Spinal cord (tissue), 10 donors: ENCODE measurements around the gene NABP2. TPM values are rescaled to one million over a fixed set of nuclear protein-coding genes. Genes with fewer than 3 reads are reported as not detected.

Experiments used
- DNase-seq, 6 donors: peaks; one replicate each; pipeline versions ENCODE4 v3.0.0 to v3.0.0-alpha.2; 2013 to 2015; ENCODE audit warnings: low spot score in 6 of 6, low read depth in 4 of 6
- H3K27ac ChIP-seq: one replicate; pipeline ENCODE4 v1.5.1; 2013; ENCODE audit warnings: low read depth, low read length, control low read depth
- H3K27me3 ChIP-seq: one replicate; pipeline ENCODE4 v1.6.1; 2013; ENCODE audit warnings: low read length; ENCODE audit not compliant: control insufficient read depth, insufficient read depth
- H3K36me3 ChIP-seq: one replicate; pipeline ENCODE4 v1.6.1; 2013; ENCODE audit warnings: low read length; ENCODE audit not compliant: control insufficient read depth, insufficient read depth
- H3K4me1 ChIP-seq: one replicate; pipeline ENCODE4 v1.6.1; 2013; ENCODE audit warnings: low read length; ENCODE audit not compliant: control insufficient read depth, insufficient read depth
- H3K4me3 ChIP-seq: one replicate; pipeline ENCODE4 v1.5.1; 2013; ENCODE audit warnings: low read depth, low read length, control low read depth
- H3K9me3 ChIP-seq: one replicate; pipeline ENCODE4 v1.6.1; 2013; ENCODE audit warnings: low read length; ENCODE audit not compliant: control insufficient read depth, insufficient read depth
- WGBS: methylation state at CpG from one replicate; pipeline ENCODE4 v1.1.5; 2013; ENCODE audit warnings: missing lambda C conversion rate; ENCODE audit not compliant: insufficient coverage; 5-methylcytosine and 5-hydroxymethylcytosine counted together
- polyA plus RNA-seq, 2 donors: library from polyadenylated mRNA; unstranded; fragments of 120-200 nt; gene quantifications; one replicate each; pipeline ENCODE4 v1.2.1, GENCODE V29; 2013; ENCODE audit not compliant: insufficient read length in 2 of 2
- total RNA-seq, 2 donors: library from RNA; depleted of rRNA in 1 of 2; stranded (reverse); fragments of 120-200 nt in 1 of 2; fragments of >200 nt in 1 of 2; gene quantifications; one replicate each; pipeline versions ENCODE4 v1.2.3 to v1.2.4, GENCODE V29; 2013 to 2014
- donor health status: healthy.

NABP2 gene
- total and polyA plus RNA-seq, 4 donors = 20.8 to 48.3 (median 45.9) TPM

DNA sequence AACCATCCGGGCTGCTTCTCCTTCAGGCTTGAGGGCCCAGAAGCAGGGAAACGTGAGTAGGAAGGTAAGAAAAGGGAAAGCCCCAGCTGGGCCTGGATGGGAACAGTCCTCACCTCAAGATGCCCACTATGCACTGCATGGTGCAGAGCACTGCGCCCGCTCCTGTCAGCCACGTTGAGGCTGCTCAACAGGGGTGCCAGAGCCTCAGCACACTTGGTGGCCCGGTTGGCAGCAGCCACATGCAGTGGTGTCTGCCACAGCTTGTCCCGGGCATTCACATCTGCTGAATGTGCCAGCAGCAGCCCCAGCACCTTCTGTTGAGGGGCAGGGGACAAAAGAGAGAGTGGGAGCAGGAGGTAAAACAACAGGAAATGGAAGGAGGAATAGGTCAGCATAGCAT lies 31.5 kb downstream of the NABP2 start:
- no peak overlapping the region for H3K4me3 ChIP-seq
- no peak overlapping the region for H3K27ac ChIP-seq
- H3K9me3 ChIP-seq = no peaks in the 10 kb centered on the region
- no peak for DNase-seq
- peaks cover 62% of the 10 kb centered on the region for H3K36me3 ChIP-seq
- peaks cover 27% of the 10 kb centered on the region for H3K4me1 ChIP-seq
- H3K27me3 ChIP-seq = no peaks in the 10 kb centered on the region
- WGBS = 84% methylated on average over 5 of the region's 7 CpGs

DNA sequence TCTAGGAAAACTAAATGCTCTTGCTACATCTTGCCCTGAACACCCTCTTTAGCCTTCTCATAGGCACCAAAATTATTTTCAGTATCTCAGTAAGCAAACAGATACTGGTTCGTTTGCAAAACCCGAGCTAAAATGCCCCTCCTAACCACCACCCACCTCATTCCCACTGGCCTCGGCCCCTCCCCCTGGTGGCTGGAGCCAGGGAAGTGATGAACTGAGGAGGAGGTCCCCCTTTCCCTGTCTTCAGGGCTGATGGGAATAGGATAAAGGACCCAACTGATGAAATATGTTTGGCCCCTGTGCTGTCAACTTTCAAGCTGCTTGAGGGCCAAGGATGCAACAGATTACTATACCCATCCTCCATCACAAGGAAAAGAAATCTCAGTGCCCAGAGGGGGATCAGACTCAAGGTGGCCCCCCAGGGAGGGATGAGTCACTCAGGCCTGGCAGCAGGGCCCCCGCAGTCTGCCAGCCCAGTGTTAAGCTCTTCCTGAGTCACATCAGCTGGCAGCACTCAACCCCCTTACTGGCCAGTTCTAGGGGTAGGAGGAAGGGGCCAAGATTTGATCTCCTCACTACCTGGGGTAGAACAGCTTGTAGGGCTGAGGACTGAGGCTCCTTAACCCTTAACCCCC lies 32.3 kb downstream of the NABP2 start:
- DNase-seq = no peak
- H3K36me3 ChIP-seq = peaks cover 57% of the 10 kb centered on the region

DNA sequence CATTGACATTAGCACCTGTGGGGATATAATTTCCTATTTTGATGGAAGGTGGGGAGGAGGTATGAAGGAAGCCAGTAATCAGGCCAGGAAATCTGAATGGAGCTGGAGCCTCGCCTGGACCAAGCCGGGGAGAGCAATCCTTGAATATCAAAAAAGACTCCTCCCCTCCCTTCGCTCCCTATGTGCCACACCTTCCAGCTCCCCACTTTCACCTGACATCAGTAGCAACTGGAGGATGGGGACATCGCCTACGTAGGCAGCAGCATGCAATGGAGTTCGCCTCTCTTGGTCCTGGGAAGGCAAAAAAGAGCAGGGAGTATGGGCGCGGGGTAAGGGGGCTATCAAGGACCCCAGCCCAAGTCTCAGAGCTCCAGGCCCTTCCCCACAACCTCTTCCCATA lies 32.9 kb downstream of the NABP2 start:
- no peaks in the 10 kb centered on the region for H3K27me3 ChIP-seq
- no peak overlapping the region for H3K27ac ChIP-seq
- H3K4me3 ChIP-seq = peak overlapping the region; percentile 78
- H3K9me3 ChIP-seq = no peaks in the 10 kb centered on the region
- peaks cover 50% of the 10 kb centered on the region for H3K36me3 ChIP-seq
- 25% methylated on average over 2 of the region's 8 CpGs for WGBS
- peaks cover 27% of the 10 kb centered on the region for H3K4me1 ChIP-seq
- no peak for DNase-seq

More for the DNA sequence above, 32.3 kb downstream of the NABP2 start:
- H3K27me3 ChIP-seq = no peaks in the 10 kb centered on the region
- WGBS = no CpG with 5 or more reads among the region's 4 CpGs
- no peaks in the 10 kb centered on the region for H3K9me3 ChIP-seq
- H3K4me1 ChIP-seq = peaks cover 27% of the 10 kb centered on the region
- no peak overlapping the region for H3K4me3 ChIP-seq
- H3K27ac ChIP-seq = no peak overlapping the region

DNA sequence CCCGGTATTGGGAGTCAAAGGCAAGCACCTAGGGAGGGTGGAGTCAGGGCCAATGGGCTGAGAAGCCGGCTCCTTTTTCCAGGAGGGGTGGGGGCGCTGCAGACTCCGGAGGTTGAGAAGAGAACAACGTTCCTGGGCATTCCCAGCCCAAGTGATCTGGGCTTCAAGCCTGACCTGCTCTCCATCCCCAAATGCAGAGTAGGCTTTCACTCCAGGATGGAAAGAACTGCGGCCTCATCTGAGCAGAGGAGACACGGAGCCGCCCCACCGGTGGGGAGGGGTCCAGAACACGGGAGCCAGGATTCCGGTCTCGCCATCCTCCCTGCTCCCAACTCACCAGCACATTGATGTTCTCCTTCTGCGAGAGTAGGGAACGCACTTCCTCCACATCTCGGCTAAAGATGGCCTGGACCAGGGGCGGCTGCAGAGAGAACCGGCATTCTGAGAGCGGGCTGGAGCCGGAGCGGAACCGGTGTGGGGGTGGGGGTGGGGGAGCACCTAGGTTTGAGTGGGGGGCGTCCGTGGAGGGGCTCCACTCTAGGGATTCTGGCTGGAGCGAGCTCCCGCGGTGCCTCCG lies 33.4 kb downstream of the NABP2 start:
- peaks cover 45% of the 10 kb centered on the region for H3K36me3 ChIP-seq
- peaks cover 27% of the 10 kb centered on the region for H3K4me1 ChIP-seq
- H3K9me3 ChIP-seq = no peaks in the 10 kb centered on the region
- DNase-seq = peak in 3 of 6 donors; percentile 13 to 66 (median 51)
- under 1% methylated on average over 18 of the region's 27 CpGs for WGBS
- H3K4me3 ChIP-seq = peak overlapping the region; percentile 78
- peak overlapping the region; percentile 63 for H3K27ac ChIP-seq
- H3K27me3 ChIP-seq = no peaks in the 10 kb centered on the region

DNA sequence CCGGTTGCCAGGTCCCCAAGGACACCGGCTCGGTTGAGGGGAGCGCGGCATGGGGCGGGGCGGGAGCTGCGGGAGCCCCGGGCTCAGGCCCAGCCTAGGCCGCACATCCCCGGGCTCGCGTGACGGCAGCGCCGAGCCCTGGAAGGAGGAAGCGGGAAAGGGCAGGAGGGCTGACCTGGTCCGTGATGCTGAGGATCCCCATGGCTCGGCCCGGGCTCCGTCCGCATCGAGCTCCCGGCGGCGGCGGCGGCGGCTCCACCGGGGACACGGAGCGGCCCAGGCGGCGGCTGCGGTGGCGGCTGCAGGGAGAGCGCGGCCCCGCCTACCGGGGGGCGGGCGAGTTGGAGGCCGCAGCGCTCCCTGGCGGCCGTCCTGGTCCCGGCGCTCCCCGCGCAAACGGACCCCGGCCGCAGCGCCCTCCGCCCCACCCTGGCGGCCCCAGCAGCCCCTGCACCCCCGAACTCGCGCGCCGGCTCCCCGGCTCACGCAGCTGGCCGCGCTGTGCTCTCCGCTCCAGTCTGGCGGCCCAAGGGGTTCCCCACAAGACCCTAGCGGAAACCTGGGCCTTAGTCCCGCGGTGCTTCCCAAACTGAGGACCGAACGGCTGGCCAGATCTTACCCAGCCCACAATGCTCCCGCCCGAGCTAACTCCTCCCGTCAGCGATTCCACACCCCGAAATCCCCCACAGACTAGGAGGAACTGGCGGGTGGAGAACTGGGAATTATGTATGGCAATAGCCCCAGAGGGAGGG lies 34.1 kb downstream of the NABP2 start, which contains the start of gene ANKRD52:
TSS of gene ANKRD52 (minus strand) at position 317 of the 752 bp plus-strand sequence. CDS start at position 202, 115 bp downstream.
- H3K4me3 ChIP-seq = peak within 1 kb of the TSS; percentile 78
- H3K4me1 ChIP-seq = peaks cover 27% of the 10 kb centered on the region
- no peaks in the 10 kb centered on the region for H3K27me3 ChIP-seq
- peaks cover 39% of the 10 kb centered on the region for H3K36me3 ChIP-seq
- no peaks in the 10 kb centered on the region for H3K9me3 ChIP-seq
- under 1% methylated on average over 72 of the region's 78 CpGs for WGBS
- peak within 1 kb of the TSS; percentile 93 for H3K27ac ChIP-seq
- peak; percentile 69 to 95 (median 78) for DNase-seq

DNA sequence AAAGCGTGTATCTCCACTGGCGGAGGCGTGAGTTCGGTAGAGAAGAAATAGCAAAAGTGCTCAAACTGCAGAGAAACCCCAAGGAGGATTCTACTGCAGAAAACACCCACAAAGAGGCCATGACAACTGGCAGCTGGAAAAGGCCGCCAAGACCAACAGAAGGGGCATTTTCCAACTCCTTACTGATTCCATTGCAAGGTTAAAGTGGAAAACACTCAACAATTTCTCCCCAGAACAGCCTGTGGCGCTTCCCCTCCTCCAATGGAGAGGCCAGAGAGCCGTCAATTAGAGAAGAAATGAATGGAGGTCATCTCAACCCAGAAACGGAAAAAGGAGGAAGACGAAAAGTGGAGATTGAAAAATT lies 34.7 kb downstream of the NABP2 start:
- peak overlapping the region; percentile 78 for H3K4me3 ChIP-seq
- no peaks in the 10 kb centered on the region for H3K27me3 ChIP-seq
- H3K4me1 ChIP-seq = peaks cover 27% of the 10 kb centered on the region
- DNase-seq = no peak
- H3K9me3 ChIP-seq = no peaks in the 10 kb centered on the region
- peak overlapping the region; percentile 93 for H3K27ac ChIP-seq
- peaks cover 33% of the 10 kb centered on the region for H3K36me3 ChIP-seq
- 0% methylated on average over 4 of the region's 9 CpGs for WGBS

DNA sequence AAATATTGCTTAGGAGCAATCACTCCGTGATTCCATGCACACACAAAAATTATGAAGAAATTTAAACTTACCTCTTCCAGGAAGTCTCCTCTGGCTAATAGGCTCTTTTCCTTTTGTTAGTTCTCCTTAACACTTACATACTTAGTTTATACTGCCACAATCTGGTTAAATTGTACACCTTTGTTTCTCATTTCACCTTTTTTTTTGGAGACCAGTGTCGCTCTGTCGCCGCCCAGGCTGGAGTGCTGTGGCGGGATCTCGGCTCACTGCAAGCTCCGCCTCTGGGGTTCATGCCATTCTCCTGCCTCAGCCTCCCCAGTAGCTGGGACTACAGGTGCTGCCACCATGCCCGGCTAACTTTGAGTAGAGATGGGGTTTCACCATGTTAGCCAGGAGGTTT lies 36.2 kb downstream of the NABP2 start:
- Histone ChIP-seq H3K36me3 (peaks cover 17% of the 10 kb centered on the region), H3K27me3 (no peaks in the 10 kb centered on the region), H3K9me3 (no peaks in the 10 kb centered on the region), H3K27ac (no peak overlapping the region), H3K4me3 (no peak overlapping the region), H3K4me1 (peaks cover 27% of the 10 kb centered on the region)
- 87% methylated on average over 7 of the region's 8 CpGs for WGBS
- DNase-seq = no peak

DNA sequence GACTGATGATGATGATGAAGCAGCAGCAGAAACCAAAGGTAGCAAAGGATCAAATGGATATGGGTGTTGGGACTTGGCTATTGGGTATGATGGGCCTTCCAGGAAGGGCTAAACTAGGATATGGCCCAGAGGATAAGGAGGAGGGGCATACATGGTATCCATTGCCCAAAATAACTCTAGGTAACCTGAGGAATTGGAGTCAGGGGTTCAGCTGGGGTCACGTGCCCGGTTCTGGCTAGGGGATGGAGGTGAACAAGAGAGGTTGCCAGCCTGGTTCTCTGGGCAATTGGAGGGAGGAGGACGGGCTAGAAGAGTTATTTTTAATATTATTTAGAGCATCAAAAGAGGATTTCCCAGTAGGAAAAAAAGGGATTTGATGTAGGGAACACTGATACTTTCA lies 36.8 kb downstream of the NABP2 start:
- DNase-seq = no peak
- peaks cover 12% of the 10 kb centered on the region for H3K36me3 ChIP-seq
- peaks cover 27% of the 10 kb centered on the region for H3K4me1 ChIP-seq
- H3K4me3 ChIP-seq = no peak overlapping the region
- 80% methylated on average over 3 of the region's 3 CpGs for WGBS
- no peaks in the 10 kb centered on the region for H3K27me3 ChIP-seq
- no peak overlapping the region for H3K27ac ChIP-seq
- H3K9me3 ChIP-seq = no peaks in the 10 kb centered on the region

DNA sequence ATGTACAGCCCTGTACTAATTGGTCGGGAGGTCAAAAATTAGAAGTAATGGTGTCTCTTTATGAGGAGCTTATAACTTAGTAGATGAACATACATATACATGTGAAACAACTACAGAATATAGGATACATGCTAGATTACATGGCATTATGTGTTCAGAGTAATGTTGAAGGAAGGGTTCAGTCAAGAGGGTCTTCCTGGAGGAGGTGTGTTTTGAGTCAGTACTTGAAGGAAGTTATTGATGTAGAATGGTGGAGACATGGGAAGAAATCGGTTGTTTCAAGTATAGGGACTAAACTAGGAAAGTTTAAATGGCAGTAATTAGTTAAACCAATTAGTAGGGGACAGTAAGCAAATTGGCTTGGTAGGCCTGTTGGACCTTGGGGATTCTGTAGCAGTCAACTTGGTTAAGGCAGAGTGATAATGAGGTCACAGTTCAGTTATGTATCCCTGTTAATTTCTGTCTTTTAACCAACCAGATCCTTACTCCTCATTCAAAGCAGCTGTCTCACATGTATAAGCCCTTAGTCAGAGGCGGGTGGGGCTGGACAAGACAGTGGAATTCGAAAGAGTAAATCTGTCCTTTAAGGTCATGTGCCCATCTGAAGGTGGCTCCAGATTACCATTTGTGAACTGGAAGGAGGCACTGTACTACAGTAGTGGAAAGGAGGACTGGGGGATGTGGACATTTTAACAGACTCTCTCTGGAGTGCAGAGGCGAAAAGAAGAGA lies 37.5 kb downstream of the NABP2 start:
- H3K4me3 ChIP-seq = no peak overlapping the region
- H3K27ac ChIP-seq = no peak overlapping the region
- WGBS = 97% methylated on average over 3 of the region's 5 CpGs
- H3K27me3 ChIP-seq = no peaks in the 10 kb centered on the region
- no peaks in the 10 kb centered on the region for H3K9me3 ChIP-seq
- peaks cover 4% of the 10 kb centered on the region for H3K36me3 ChIP-seq
- no peak for DNase-seq
- peaks cover 28% of the 10 kb centered on the region for H3K4me1 ChIP-seq
